Stimulated activated CD8-positive, alpha-beta memory T cell treated with anti-CD3 and anti-CD28 coated beads, Interleukin-12 subunit alpha, Interleukin-12 subunit beta, amount 100 ng/mL, for 1 hour (primary cell): Measurements from ENCODE around the gene MINDY2.
"Not testable (repeated sequence)": the region's sequence is repeated elsewhere in the genome, so short reads cannot be mapped to it uniquely, and the experiment has no call there.

ENCODE experiments used
- DNase-seq: peaks from one replicate; pipeline ENCODE4 v3.0.0-alpha.2; 2020; ENCODE audit warnings: low read depth

MINDY2 gene

DNA sequence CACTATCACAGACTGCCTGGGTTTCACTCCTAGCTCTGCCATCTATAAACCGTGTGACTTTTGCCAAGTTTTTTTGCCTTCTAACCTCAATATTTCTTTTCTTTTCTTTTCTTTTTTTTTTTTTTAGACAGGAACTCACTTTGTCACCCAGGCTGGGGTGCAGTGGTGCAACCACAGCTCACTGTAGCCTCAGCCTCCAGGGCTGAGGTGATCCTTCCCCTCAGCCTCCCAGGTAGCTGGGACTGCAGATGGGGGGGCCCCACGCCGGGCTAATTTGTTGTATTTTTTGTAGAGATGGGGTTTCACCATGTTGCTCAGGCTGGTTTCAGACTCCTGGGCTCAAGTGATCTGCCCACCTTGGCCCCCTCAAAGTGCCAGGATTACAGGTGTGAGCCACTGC lies 18.4 kb upstream of the MINDY2 start:
- no peak for DNase-seq

DNA sequence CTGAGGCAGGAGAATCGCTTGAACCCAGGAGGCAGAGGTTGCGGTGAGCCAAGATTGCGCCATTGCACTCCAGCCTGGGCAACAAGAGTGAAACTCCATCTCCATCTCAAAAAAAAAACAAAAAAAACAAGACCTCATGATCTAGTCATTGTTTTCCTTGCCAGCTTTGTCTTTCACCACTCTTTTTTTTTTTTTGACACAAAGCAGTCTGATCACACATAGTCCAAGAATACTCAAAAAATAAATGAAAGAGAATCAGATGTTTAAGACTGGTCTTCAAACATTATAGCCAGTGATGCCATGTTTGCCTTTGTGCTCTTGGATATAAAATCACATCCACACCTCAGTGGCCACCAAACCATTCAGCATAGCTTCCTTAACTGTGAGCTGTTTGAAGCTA lies 15.8 kb upstream of the MINDY2 start:
- DNase-seq, result no peak

DNA sequence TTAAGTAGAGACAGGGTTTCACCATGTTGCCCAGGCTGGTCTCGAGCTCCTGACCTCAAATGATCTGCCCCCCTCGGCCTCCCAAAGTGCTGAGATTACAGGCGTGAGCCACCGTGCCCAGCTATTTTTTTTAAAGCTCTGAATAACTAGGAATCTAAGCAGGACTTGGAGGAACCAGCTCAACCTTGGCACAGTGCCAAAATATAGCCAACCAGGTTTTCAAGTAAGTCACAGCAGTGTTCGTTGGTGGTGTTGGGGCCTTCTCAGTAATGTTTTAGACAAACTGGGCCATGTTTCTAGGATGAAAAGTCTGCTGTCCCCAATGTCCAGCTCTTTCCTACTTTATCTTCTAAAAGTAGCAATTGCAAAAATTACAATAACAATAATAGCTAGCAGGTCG lies 15.1 kb upstream of the MINDY2 start:
- DNase-seq, result no peak

DNA sequence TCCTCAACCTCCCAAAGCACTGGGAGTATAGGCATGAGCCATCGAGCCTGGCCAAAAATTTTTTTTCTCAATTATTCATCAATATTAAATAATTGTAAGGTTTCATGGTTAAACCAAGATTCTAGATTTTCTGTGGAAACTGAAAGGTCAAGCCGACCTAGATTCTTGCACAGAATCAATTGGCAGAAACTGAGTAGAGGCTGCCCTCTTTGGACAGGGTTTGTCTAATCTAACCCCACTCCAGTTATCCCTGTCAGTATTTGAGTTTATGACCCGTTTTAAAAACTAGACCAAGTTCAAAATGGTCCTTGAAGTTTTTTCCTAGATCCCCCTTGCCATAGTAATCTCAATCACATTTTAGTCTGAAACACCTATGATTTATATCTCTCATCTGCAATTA lies 13.0 kb upstream of the MINDY2 start:
- DNase-seq, result no peak

DNA sequence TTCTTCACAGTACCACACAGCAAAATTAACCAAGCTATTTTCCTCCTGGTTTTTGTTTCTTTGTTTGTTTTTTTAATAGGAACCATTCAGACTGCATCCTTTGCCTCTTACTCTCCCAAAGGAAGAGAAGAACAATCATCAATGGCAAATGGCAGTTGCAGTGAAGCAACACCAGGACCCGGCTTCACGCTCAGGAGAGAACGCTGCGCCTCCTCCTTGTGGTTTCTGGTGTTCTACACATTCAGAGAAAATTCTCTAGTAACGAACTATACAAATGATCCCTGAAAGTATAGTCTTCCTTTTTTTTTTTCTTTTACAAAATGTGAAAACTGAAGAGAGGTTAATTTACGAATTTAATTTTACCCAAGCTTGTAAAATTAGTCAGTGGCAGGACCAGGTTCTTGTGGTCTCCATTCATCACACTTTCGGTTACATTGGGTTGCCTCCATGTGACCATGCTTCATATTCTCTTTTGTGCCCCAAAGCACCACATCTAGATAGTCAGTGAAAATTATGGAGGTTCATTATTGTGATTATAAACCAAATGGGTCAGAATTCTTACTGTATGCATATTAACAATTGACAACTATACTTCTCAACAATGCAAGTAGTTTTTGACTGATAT lies 10.6 kb upstream of the MINDY2 start:
- DNase-seq, result no peak

DNA sequence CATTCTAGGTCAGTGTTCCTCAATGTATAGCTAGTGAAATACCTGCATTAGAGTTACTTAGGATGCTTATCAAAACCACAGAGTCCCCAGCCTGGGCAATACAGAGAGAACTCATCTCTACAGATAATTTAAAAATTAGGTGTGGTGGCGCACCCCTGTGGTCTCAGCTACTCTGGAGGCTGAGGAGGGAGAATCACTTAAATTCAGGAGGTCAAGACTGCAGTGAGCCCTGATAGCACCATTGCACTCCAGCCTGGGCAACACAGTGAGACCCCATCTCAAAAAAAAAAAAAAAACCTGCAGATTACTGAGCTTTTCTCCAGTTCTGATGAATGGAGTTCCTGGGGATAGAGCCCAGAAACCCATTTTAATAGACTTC lies 10.1 kb upstream of the MINDY2 start:
- DNase-seq, result no peak

DNA sequence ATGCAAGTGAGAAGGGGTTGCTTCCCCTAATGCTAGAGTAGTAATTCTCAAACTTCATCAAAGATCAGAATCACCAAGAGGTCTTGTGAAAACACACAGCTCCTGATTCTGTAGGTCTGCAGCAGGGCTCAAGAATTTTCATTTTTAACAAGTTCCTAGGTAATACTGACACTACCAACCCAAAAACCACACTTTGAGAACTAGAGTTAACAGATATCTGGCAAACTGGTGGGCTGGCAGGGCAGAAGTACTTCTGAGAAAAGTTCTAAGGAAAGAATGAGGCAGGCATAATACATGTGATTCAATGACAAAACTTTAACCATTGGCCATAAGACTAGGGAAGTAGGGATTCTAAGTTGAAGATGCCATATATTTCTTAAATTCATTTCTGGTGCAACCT lies 8.8 kb upstream of the MINDY2 start:
- no peak for DNase-seq

DNA sequence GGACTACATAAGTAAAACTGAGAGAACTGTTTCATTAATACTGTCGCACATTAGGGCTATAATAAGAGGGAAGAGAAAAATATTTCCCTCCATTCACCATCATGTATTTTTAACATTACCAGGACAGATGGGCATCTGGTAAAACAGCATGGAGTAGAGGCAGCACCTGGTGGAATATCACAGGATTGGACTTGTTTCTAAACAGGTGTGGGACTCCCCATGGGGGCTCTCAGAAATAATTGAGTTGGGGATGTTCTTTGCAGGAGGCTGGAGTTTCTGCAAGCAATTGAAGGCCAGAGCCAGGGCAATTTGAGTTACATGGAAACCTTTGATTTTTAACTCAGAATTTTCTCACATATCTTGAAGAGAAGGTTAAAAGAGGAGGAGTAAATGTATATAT lies 8.4 kb upstream of the MINDY2 start:
- DNase-seq, result no peak

DNA sequence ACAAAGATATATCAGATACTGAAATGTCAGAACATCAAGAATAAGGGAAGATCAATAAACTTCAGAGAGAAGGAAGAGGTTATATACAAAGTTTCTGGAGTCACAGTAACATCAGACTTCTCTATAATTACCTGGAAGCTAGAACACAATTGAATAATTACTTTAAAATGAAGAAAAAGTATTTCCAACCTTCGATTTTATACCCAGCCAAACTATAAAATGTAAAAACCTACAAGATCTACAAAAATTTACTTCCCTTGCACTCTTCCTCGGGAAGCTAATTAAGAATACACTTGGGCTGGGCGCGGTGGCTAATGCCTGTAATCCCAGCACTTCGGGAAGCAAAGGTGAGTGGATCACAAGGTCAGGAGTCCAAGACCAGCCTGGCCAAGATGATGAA lies 6.6 kb upstream of the MINDY2 start:
- DNase-seq, result no peak

DNA sequence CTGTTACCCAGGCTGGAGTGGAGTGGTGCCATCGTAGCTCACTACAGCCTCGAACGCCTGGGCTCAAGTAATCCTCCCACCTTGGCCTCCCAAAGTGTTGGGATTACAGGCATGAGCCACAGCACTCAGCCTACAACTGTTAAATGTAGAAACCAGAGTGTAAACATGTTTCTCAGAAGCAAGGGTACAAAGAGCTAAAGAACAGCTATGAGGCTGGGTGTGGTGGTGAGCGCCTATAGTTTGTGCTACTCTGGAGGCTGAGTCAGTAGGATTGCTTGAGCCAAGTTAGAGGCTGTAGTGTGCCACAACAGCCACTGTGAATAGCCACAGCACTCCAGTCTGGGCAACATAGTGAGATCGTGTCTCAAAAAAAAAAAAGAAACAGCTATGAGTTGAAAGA lies 4.8 kb upstream of the MINDY2 start:
- DNase-seq, result no peak

DNA sequence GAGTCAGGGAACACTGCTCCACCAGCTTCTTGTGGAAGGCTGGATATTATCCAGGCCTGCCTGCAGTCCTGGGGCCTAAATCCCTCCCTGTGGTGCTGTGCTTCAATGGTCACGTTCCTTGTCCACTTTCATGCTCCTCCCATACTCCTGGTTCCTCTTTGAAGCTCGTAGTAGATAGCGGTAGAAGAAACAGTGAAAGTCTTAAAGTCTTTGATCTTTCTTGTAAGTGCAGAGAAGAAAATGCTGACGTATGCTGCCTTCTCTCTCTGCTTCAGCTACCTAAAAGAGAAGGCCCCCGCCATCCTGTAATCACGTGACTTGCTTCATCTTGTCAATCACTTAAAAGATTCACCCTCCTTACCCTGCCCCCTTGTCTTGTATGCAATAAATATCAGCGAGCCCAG lies 2.5 kb upstream of the MINDY2 start:
- DNase-seq, result not testable (repeated sequence)

DNA sequence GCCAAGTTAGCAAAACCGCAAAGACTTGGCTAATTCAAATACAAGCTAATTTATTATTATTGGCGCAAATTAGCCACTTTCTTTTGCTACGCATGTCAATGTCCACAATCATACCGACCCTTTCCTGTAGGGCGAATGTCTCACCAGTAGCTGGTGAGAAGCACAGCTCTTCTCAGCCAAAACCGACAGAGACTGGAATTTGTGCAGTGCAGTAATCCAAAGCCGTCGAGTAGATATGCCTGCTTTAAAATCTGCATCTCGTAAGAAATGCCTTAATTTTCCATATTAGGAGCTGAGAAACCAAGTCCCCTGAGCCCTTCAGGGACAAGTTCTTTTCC lies 614 bp upstream of the MINDY2 start:
- no peak for DNase-seq

DNA sequence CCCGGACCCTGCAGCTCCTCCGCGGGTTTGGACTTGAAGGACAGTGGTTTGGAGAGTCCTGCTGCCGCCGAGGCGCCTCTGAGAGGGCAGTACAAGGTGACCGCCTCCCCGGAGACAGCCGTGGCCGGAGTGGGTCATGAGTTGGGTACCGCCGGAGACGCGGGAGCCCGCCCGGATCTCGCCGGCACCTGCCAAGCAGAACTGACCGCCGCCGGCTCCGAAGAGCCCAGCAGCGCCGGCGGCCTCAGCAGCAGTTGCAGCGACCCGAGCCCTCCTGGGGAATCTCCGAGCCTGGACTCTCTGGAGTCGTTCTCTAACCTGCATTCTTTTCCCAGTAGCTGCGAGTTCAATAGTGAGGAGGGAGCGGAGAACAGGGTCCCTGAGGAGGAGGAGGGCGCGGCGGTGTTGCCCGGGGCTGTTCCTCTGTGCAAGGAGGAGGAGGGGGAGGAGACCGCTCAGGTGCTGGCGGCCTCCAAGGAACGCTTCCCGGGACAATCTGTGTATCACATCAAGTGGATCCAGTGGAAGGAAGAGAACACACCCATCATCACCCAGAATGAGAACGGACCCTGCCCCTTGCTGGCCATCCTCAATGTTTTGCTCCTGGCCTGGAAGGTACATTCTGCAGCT lies 634 bp downstream of the MINDY2 start:
- no peak for DNase-seq

DNA sequence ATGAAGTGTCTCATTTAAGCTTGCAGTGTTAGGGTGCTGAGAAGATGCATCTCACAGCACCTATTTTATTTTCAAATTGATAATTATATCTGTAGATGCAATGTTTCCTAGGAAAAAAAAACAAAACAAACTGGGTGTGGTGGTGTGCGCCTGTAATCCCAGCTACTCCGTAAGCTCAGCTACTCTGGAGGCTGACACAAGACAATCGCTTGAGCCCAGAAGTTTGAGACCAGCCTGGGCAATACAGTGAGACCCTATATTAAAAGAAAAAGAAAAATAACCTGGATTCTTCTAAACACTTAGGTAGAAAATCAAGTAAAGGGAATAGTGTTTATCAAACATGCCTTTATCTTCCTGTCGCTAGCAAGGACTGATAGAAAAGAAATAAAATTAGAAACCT lies 1.9 kb downstream of the MINDY2 start:
- DNase-seq, result no peak

DNA sequence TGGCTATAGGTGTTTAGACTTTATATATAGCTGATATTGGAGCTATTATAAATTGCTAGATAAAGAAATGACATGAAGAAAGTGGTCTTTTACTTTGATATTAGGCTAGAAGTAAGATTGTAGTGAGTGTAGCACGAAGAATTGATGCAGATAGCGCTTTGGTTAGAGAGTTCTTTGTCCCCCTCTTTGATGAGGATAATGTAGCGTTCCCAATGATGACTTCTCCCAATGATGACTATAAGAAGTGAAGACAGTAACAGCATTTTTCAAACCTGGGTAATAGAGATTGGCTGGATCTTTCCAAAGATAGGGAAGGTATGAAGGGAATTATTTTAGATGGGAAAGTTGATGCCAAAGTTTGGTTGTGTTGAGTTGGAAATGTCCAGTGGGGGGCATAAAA lies 4.3 kb downstream of the MINDY2 start:
- no peak for DNase-seq

DNA sequence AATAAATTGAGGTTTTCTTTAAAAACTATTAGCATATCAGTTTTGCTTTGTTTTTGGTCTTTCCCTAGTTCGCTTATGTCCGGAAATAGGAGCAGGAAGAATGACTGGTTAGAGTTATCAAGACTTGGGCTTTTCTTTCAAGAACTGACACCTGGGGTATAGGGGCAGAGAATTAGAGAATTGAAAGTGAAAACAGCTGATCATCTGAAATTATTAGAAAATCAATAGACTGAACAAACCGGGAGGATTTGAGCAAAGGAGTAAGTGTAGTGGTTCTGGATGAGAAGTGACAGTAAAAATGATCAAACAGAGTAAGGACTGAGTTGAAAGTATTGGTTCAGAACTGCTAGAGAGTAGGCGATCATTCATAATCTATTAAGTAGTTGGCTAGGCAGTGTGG lies 6.0 kb downstream of the MINDY2 start:
- DNase-seq, result no peak

DNA sequence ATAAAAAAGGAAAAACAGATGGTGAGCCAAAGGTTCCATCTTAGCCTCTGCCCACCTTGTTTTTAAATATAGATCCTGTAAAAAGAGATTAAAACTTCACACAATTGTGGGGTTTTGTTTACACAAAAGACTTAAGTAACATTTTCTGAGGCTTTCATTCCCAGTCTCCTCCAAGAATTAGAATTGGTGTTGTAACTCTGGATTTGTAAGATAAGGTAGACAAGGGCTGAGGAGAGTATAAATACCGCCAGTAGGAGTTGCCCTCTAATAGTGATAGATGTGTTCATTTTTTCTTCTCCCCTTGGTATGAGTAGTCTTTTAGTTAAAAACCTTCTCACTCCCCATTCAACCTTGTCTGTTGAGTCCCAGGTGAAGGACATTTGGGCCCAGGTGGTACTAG lies 8.5 kb downstream of the MINDY2 start:
- DNase-seq, result no peak

DNA sequence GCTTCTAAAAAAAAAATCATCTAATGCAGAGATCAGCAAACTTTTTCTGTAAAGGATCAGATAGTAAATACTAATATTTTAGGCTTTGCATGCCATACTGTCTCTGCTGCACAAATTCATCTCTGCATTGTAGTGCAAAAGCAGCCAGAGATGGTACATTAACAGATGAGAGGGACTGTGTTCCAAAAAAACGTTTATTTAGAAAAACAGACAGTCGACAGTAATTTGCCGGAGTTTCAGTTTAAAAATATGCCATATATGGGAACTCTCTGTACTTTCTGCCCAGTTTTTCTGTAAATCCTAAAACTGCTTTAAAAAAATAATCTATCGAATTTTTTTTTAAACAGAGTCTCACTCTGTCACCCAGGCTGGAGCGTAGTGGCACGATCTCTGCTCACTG lies 14.3 kb downstream of the MINDY2 start:
- DNase-seq, result no peak

DNA sequence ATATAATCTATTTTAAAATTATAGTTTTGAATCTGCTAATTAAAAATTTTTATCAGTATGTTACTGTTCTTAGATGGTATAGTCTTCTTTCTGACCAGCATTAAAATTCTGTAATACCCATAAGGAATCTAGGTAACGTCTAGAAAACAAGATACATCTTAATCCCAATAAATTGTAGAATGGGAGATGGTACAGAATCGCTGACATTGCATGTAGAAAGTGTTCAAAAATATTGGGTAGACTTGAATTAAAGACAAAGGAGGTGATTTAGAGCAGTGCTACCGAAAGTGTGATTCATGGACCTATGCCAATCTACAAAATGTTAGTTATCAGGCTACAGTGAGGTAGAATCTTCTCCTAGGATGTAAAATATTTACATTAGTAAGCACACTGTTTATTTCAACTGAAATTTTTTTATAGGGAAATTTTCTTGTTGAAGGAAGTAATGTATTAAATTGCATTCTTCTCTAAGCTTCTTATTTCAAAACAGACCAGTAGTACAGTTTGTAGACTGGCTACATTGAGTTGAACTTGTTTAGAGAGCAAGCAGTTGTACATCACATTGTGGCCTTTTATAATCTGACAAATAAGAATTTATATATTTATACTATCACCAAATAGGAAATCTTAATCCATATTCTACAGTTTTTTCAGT lies 17.1 kb downstream of the MINDY2 start:
- DNase-seq, result no peak

DNA sequence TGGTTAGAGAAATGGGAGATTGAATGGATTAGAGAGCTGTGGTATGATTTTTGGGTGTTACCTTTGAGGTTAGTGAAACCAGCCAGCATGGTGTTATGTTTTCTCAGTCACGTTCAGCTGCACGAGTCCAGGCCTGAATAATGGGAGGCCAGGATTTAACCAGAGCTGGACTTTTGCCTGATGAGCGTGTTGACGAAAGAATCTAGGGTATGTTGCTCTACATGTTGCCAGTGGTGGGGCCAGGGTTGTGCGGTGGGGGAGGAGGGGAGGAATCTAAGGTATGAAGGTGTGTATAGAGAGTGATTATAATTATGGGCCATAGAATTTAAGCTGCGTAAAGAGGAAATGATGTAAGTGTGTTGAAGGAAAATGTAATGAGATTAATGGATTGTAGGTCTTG lies 22.8 kb downstream of the MINDY2 start:
- DNase-seq, result no peak

DNA sequence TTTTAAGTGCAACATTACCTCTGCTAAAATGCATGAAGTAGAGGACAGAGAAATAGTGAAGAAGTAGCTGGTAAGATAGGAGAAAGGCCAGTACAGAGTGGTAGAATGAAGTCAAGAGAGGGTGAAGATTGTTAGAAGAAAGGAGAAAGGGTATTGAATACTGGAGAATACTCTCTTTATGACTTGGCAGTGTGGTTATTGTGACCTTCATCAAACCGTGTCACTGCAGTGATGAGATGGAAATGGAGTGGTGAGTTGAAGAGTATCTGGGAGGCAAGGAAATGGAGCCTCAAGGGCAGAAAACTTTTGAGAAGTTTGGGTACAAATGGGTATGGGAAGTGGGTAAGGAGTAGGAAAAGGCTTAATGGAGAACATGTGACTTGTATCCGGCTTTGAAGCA lies 24.7 kb downstream of the MINDY2 start:
- DNase-seq, result no peak

DNA sequence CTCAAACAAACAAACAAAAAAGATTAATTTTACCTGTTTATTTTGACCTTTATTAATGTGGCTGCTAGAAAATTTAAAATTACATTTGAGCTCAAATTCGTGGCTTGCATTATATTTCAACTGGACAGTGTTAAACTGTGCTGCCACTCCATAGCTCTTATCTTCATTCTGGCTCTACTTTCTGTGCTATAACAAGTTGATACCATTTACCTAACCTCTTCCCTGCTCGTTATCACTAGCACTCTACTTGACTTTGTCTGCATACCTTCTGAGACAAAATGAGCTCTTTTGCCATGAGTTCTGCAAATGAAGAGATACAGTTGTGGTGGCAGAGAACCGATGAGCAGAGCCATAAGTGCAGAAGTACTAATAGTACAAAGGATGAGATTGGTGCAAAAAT lies 26.4 kb downstream of the MINDY2 start:
- no peak for DNase-seq

DNA sequence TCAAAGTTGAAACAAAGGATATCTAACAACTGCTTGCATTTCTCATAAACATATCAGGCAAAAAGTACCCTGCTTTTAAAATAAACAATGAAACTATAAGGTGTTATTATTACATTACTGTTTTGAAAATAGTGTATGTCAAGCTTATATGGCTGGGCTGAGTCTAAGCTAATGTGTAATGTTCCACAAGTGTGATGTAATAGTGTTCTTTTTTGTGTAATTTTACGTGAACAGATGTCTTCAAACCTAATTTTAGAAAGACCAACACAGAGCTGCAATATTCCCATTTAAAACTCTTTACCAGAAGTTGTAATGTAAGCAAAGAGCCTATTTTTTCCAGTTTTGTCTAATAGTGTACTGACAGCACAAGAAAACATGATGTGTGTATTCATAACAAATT lies 34.0 kb downstream of the MINDY2 start:
- DNase-seq, result no peak

DNA sequence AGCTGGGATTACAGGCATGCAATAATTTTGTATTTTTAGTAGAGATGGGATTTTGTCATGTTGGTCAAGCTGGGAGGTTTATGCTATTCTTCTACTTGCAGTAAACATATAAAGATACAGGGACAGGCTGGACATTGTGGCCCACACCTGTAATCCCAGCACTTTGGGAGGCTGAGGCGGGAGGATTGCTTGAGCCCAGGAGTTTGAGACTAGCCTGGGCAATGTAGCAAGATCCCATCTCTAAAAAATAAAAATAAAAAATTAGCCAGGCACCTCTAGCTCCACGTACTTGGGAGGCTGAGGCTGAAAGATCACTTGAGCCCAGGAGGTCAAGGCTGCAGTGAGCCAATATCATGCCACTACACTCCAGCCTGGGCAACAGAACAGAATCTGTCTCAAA lies 52.2 kb downstream of the MINDY2 start:
- DNase-seq, result not testable (repeated sequence)
